ENCODE data around the gene SV2B.

DNA sequence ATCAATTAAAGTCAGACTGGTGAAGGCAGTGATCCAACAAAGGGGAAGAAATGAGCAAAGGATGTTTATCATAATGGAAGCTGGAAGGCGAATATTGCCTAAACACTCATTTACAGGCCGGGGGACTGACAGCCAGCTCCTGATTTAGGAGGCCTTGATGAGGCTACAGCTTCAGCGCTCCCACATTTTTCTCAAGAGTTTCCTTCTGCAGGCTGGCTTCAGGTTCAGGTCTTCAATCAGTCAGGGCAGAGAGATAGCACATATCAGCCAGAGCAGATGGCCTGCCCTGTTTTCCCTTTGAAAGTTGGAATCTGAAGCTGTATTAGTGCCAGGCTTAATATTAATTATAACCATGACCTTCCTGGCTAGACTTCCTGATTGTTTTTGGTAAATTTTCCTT is 218.9 kb downstream of the SV2B start:
- no peak for TF ChIP-seq EZH2 (IDR thresholded peaks at IDR 0.05; ENCODE audit: insufficient read depth, low read length)
- TF ChIP-seq CTCF (IDR thresholded peaks at IDR 0.05; ENCODE audit: insufficient read depth, low read depth, low read length): no peak

All from astrocyte (in vitro differentiated cells and primary cell).